HCT116 (cell line): ENCODE measurements around the gene KSR1. TPM values are rescaled to one million over a fixed set of nuclear protein-coding genes. Genes with fewer than 3 reads are reported as not detected.
A peak's percentile ranks its signal among the peaks of the same experiment; 100 is the strongest.

ENCODE experiments used
- ATAC-seq: fragments of 200-7000 bp; cut with Tn5 transposase; 2 replicates; pipeline ENCODE4 v1.9.1; 2020; ENCODE audit warnings: mild to moderate bottlenecking, moderate library complexity
- Bru-seq: library from RNA; stranded (reverse); fragments of 400-500 nt; gene quantifications from one replicate; lab custom pipeline; 2021; lab: Mats Ljungman, UMichigan
- BruChase-seq, 2 experiments: library from RNA; stranded (reverse); fragments of 400-500 nt; gene quantifications; one replicate each; lab custom pipeline; 2021; lab: Mats Ljungman, UMichigan
- BruUV-seq: library from RNA; stranded (reverse); fragments of 400-500 nt; replicated peaks from 2 replicates; lab custom pipeline; 2021; lab: Mats Ljungman, UMichigan
- CTCF ChIA-PET: fragments of 300-600 bp; sonication (Branson Sonifier 250); formaldehyde crosslinking; loops from one replicate; lab custom pipeline; 2021; ENCODE audit warnings: antibody characterized with exemption; lab: Charles Lee
- POLR2A ChIA-PET: fragments of 300-600, 350-600 bp; sonication (Branson Sonifier 250); formaldehyde crosslinking; loops from one replicate; lab custom pipeline; 2021; ENCODE audit warnings: antibody characterized with exemption; lab: Charles Lee
- RAD21 ChIA-PET, 2 experiments: fragments of 300-600 bp; sonication (Branson Sonifier 250); formaldehyde crosslinking; loops; one replicate each; lab custom pipeline; 2023; ENCODE audit warnings: low total read pairs in 2 of 2; ENCODE audit not compliant: uncharacterized antibody in 2 of 2, unreplicated experiment in 2 of 2, low non-redundant PET in 1 of 2; lab: Charles Lee
- DNase-seq: peaks from one replicate; pipeline ENCODE4 v3.0.0-alpha.2; 2010; ENCODE audit warnings: low read depth, low spot score
- H2AFZ ChIP-seq: fragments of 200-600 bp; shearing (Covaris generic), sonication (generic); 2 replicates; pipeline ENCODE4 v1.6.1; 2017; ENCODE audit warnings: low read depth, mixed run types, mixed read lengths, antibody characterized with exemption, low read length; ENCODE audit not compliant: poor library complexity, severe bottlenecking
- H3K27ac ChIP-seq: 2 replicates; pipeline ENCODE4 v1.5.1; 2012; ENCODE audit warnings: low read depth, low read length
- H3K27me3 ChIP-seq: fragments of 200-600 bp; sonication (generic); 2 replicates; pipeline ENCODE4 v1.6.1; 2016; ENCODE audit warnings: mixed run types, low read length, mixed read lengths; ENCODE audit not compliant: insufficient read depth
- H3K36me3 ChIP-seq, 2 experiments: fragments of 200-500 bp in 1 of 2; fragments of 200-600 bp in 1 of 2; sonication (Bioruptor generic) in 1 of 2; sonication (generic) in 1 of 2; 2 replicates each; pipeline versions ENCODE4 v1.5.1 to v1.6.1; 2014 to 2016; ENCODE audit warnings: low read length in 2 of 2, inconsistent platforms in 1 of 2, mixed read lengths in 1 of 2, mixed run types in 1 of 2; ENCODE audit not compliant: insufficient read depth in 2 of 2, control insufficient read depth in 1 of 2
- H3K4me1 ChIP-seq, 2 experiments: fragments of 200-600 bp in 1 of 2; sonication (generic) in 1 of 2; 2 replicates each; pipeline versions ENCODE4 v1.5.1 to v1.6.1; 2012 to 2017; ENCODE audit warnings: low read length in 2 of 2, inconsistent platforms in 1 of 2, mild to moderate bottlenecking in 1 of 2, mixed read lengths in 1 of 2, mixed run types in 1 of 2, moderate library complexity in 1 of 2; ENCODE audit not compliant: insufficient read depth in 2 of 2, control insufficient read depth in 1 of 2
- H3K4me2 ChIP-seq: fragments of 200-600 bp; sonication (generic); 2 replicates; pipeline ENCODE4 v1.6.1; 2017; ENCODE audit warnings: mixed run types, low read length, mixed read lengths
- H3K4me3 ChIP-seq, 2 experiments: fragments of 200-600 bp in 1 of 2; sonication (generic) in 1 of 2; replicated peaks in 1 of 2; 2 replicates each; pipeline ENCODE4 v1.5.1; 2011 to 2016; ENCODE audit warnings: low read length in 2 of 2, control low read depth in 1 of 2, low read depth in 1 of 2, mild to moderate bottlenecking in 1 of 2, mixed read lengths in 1 of 2, mixed run types in 1 of 2
- H3K79me2 ChIP-seq: fragments of 200-600 bp; sonication (generic); 2 replicates; pipeline ENCODE4 v1.6.1; 2017; ENCODE audit warnings: mild to moderate bottlenecking, mixed run types, low read length, moderate library complexity, mixed read lengths; ENCODE audit not compliant: insufficient read depth
- H3K9ac ChIP-seq: fragments of 200-600 bp; sonication (generic); 2 replicates; pipeline ENCODE4 v1.6.1; 2016; ENCODE audit warnings: low read length, mixed read lengths
- H3K9me2 ChIP-seq: fragments of 200-600 bp; sonication (generic), shearing (Covaris generic); 2 replicates; pipeline ENCODE4 v1.6.1; 2017; ENCODE audit warnings: mixed run types, mild to moderate bottlenecking, moderate library complexity; ENCODE audit not compliant: insufficient read depth
- H3K9me3 ChIP-seq, 2 experiments: fragments of 200-500 bp in 1 of 2; fragments of 200-600 bp in 1 of 2; sonication (Bioruptor generic) in 1 of 2; sonication (generic) in 1 of 2; 2 replicates each; pipeline ENCODE4 v1.6.1; 2014 to 2017; ENCODE audit warnings: low read length in 2 of 2, mixed read lengths in 2 of 2, inconsistent platforms in 1 of 2, low read depth in 1 of 2, mild to moderate bottlenecking in 1 of 2, mixed run types in 1 of 2, moderate library complexity in 1 of 2; ENCODE audit not compliant: control insufficient read depth in 1 of 2, insufficient read depth in 1 of 2
- H4K20me1 ChIP-seq: fragments of 200-600 bp; sonication (generic), shearing (Covaris generic); 2 replicates; pipeline ENCODE4 v1.6.1; 2017; ENCODE audit warnings: mixed run types, mild to moderate bottlenecking, moderate library complexity; ENCODE audit not compliant: insufficient read depth
- ATF3 ChIP-seq: IDR thresholded peaks from 2 replicates; pipeline ENCODE4 v1.6.1; 2012
- CBX3 ChIP-seq: IDR thresholded peaks from 2 replicates; pipeline ENCODE4 v1.6.1; 2012; ENCODE audit warnings: low read depth
- CEBPB ChIP-seq: IDR thresholded peaks from 2 replicates; pipeline ENCODE4 v1.6.1; 2012; ENCODE audit warnings: low read depth
- CTCF ChIP-seq, 3 experiments: fragments of 200-600 bp in 1 of 3; sonication (generic) in 1 of 3; IDR thresholded peaks in 2 of 3; conservative IDR thresholded peaks in 1 of 3; 2 replicates each; pipeline ENCODE4 v1.5.1; 2012 to 2017; ENCODE audit warnings: low read depth in 2 of 3, low read length in 2 of 3, antibody characterized with exemption in 1 of 3, borderline replicate concordance in 1 of 3, control low read depth in 1 of 3, mild to moderate bottlenecking in 1 of 3, mixed read lengths in 1 of 3, mixed run types in 1 of 3, moderate library complexity in 1 of 3; ENCODE audit not compliant: insufficient read depth in 1 of 3
- FOSL1 ChIP-seq: IDR thresholded peaks from 2 replicates; pipeline ENCODE4 v1.6.1; 2012; ENCODE audit warnings: low read depth
- JUND ChIP-seq: IDR thresholded peaks from 2 replicates; pipeline ENCODE4 v1.6.1; 2012
- POLR2A ChIP-seq: IDR thresholded peaks from 2 replicates; pipeline ENCODE4 v1.7.0; 2011; ENCODE audit warnings: borderline replicate concordance; ENCODE audit not compliant: insufficient read depth, insufficient read length; ENCODE audit errors: extremely low read depth
- POLR2AphosphoS5 ChIP-seq: IDR thresholded peaks from 2 replicates; pipeline ENCODE4 v1.6.1; 2011; ENCODE audit warnings: mild to moderate bottlenecking, low read depth, low read length, moderate library complexity
- RAD21 ChIP-seq: IDR thresholded peaks from 2 replicates; pipeline ENCODE4 v1.6.1; 2012; ENCODE audit warnings: low read depth, mild to moderate bottlenecking
- SIN3A ChIP-seq: IDR thresholded peaks from 2 replicates; pipeline ENCODE4 v1.6.1; 2012; ENCODE audit warnings: low read depth
- SRF ChIP-seq: IDR thresholded peaks from 2 replicates; pipeline ENCODE4 v1.6.1; 2012; ENCODE audit warnings: low read depth
- TCF7L2 ChIP-seq: IDR thresholded peaks from 2 replicates; pipeline ENCODE4 v1.7.0; 2011; ENCODE audit warnings: borderline replicate concordance, inconsistent platforms; ENCODE audit not compliant: insufficient read depth, insufficient read length; ENCODE audit errors: extremely low read depth
- YY1 ChIP-seq: IDR thresholded peaks from 2 replicates; pipeline ENCODE4 v1.6.1; 2011; ENCODE audit warnings: low read length, low read depth, moderate library complexity, mild to moderate bottlenecking; ENCODE audit not compliant: insufficient replicate concordance; ENCODE audit errors: extremely low read depth
- ZBTB33 ChIP-seq: IDR thresholded peaks from 2 replicates; pipeline ENCODE4 v1.6.1; 2011; ENCODE audit warnings: mild to moderate bottlenecking, low read length, moderate library complexity; ENCODE audit not compliant: insufficient replicate concordance; ENCODE audit errors: extremely low read depth
- ZFX ChIP-seq: fragments of 450-650 bp; IDR thresholded peaks from 2 replicates; pipeline ENCODE4 v1.6.1; 2017
- intact Hi-C: fragments of 100-400 bp; cut with micrococcal nuclease; formaldehyde crosslinking; loops from 2 replicates; pipeline ENCODE4 v1.10.0; 2022
- long read RNA-seq: library from polyadenylated mRNA; unstranded; transcript quantifications from one replicate; pipeline ENCODE4 v2.0.0, GENCODE V29; 2021; ENCODE audit not compliant: unreplicated experiment
- polyA plus RNA-seq: library from polyadenylated mRNA; unstranded; fragments of >200 nt; gene quantifications from 2 replicates; pipeline ENCODE4 v1.2.1, GENCODE V29; 2012; ENCODE audit warnings: missing spikeins
- total RNA-seq: library from RNA; stranded (reverse); gene quantifications from one replicate; pipeline ENCODE4 v1.2.1, GENCODE V29; 2021; ENCODE audit not compliant: unreplicated experiment

The KSR1 gene
- total RNA-seq (16.5 TPM), Bru-seq, nascent RNA (percentile 57 among the genes with signal in this experiment), BruChase-seq, experiment 1, labeled RNA remaining after a 6-hour chase (percentile 53 among the genes with signal in this experiment), BruChase-seq, experiment 2, labeled RNA remaining after a 2-hour chase (percentile 57 among the genes with signal in this experiment)
- 15.3 and 18.7 TPM in 2 replicates for polyA plus RNA-seq
- long read RNA-seq, partial matches to known transcripts, result 3 of 6 reads
- long read RNA-seq, other reads (novel, unspliced or antisense), result 3 of 6 reads

GRCh38 chr17:27455914-27456680 lies at the start of gene KSR1:
Gene KSR1, plus strand, starts transcription at chr17:27456448. Its CDS starts 196 bp downstream, at chr17:27456644.
- Histone ChIP-seq H3K27ac (peak within 1 kb of the TSS; percentile 36; the same call in 1 of the 2 replicates), H3K4me3 (peak within 1 kb of the TSS; percentile 63 to 71), H3K9ac (peak within 1 kb of the TSS; percentile 58), H3K27me3 (no peaks in the 10 kb centered on the region), H2AFZ (no peak within 1 kb of the TSS), H3K9me3 (no peaks in the 10 kb centered on the region), H3K36me3 (no peaks in the 10 kb centered on the region), H3K9me2 (no peaks in the 10 kb centered on the region), H3K79me2 (peaks cover 6% of the 10 kb centered on the region; the same call in 1 of the 2 replicates), H3K4me1 (peaks cover 17 to 26% of the 10 kb centered on the region in 2 experiments), H3K4me2 (peak within 1 kb of the TSS; percentile 82), H4K20me1 (no peaks in the 10 kb centered on the region)
- ChIA-PET POLR2A (interaction anchor here (1.2 to 1.5 kb wide), 3 partner anchors 9 to 161 kb away, joined by 3 to 4 read pairs (median 4); no protein-coding TSS in a partner anchor), RAD21 (interaction anchor here (0.7 to 1.3 kb wide), 2 partner anchors 111 to 123 kb away, joined by 3 to 4 read pairs; no protein-coding TSS in a partner anchor), CTCF (interaction anchor here (1.0 to 1.2 kb wide), 4 partner anchors 26 to 144 kb away, joined by 3 to 10 read pairs (median 4); no protein-coding TSS in a partner anchor)
- intact Hi-C loops, result no loop called here
- ATAC-seq (peak; percentile 97), DNase-seq (peak; percentile 22)
- TF ChIP-seq CEBPB (no peak), SIN3A (no peak), ZBTB33 (no peak), ZFX (peak; percentile 38; the same call in 1 of the 2 replicates), FOSL1 (no peak), POLR2AphosphoS5 (peak; percentile 71), RAD21 (peak; percentile 24; the same call in 1 of the 2 replicates), TCF7L2 (peak; percentile 59), CTCF (IDR thresholded peaks at IDR 0.05 in 2 of 3, conservative IDR thresholded peaks at IDR 0.05 in 1 of 3; ENCODE audit: borderline replicate concordance in 1 of 3, insufficient read depth in 1 of 3, low read depth in 2 of 3, low read length in 2 of 3) (peak; percentile 3 to 27 (median 9); a peak in 1 of 6 replicates), YY1 (no peak), CBX3 (no peak), JUND (no peak), SRF (no peak), ATF3 (no peak), POLR2A (peak; percentile 58)
- BruUV-seq, result no TSS peak
